Naive thymus-derived CD4-positive, alpha-beta T cell (primary cell): ENCODE measurements around the gene C21orf58. TPM values are rescaled to one million over a fixed set of nuclear protein-coding genes. Genes with fewer than 3 reads are reported as not detected.

ENCODE experiments used
- ATAC-seq: fragments of 150-1000 bp; cut with Tn5 transposase; 2 replicates; pipeline ENCODE4 v1.10.0; 2021; ENCODE audit warnings: mild to moderate bottlenecking, moderate library complexity
- CTCF ChIA-PET: fragments of 350-600 bp; sonication (Branson Sonifier 250); formaldehyde crosslinking; loops from one replicate; lab custom pipeline; 2021; ENCODE audit warnings: antibody characterized with exemption; lab: Charles Lee
- POLR2A ChIA-PET: fragments of 350-600 bp; sonication (Branson Sonifier 250); formaldehyde crosslinking; loops from one replicate; lab custom pipeline; 2021; ENCODE audit warnings: antibody characterized with exemption, inconsistent platforms; lab: Charles Lee
- DNase-seq, 9 donors: peaks; one replicate each; pipeline versions ENCODE4 v3.0.0 to v3.0.0-alpha.2; 2020 to 2022; ENCODE audit warnings: mixed read lengths in 1 of 9
- H3K27ac ChIP-seq: one replicate; pipeline ENCODE4 v1.7.0; 2013; ENCODE audit warnings: mild to moderate bottlenecking, low read depth, low read length, moderate library complexity
- H3K27me3 ChIP-seq, 2 donors: one replicate each; pipeline ENCODE4 v1.7.0; 2013; ENCODE audit warnings: low read length in 2 of 2, mild to moderate bottlenecking in 2 of 2, moderate library complexity in 2 of 2; ENCODE audit not compliant: control insufficient read depth in 2 of 2, insufficient read depth in 2 of 2
- H3K36me3 ChIP-seq, 3 experiments: 1 replicate in 2 of 3; 2 replicates in 1 of 3; pipeline ENCODE4 v1.7.0; 2013; ENCODE audit warnings: low read length in 3 of 3, mild to moderate bottlenecking in 3 of 3, moderate library complexity in 1 of 3; ENCODE audit not compliant: insufficient read depth in 3 of 3, control insufficient read depth in 2 of 3
- H3K4me1 ChIP-seq, 2 donors: one replicate each; pipeline ENCODE4 v1.7.0; 2013; ENCODE audit warnings: low read length in 2 of 2, mild to moderate bottlenecking in 2 of 2, moderate library complexity in 1 of 2; ENCODE audit not compliant: control insufficient read depth in 2 of 2, insufficient read depth in 2 of 2
- H3K4me3 ChIP-seq: 2 replicates; pipeline ENCODE4 v1.7.0; 2013; ENCODE audit warnings: mild to moderate bottlenecking, low read length
- H3K9me3 ChIP-seq, 3 experiments: 1 replicate in 2 of 3; 2 replicates in 1 of 3; pipeline ENCODE4 v1.7.0; 2013; ENCODE audit warnings: low read length in 3 of 3; ENCODE audit not compliant: control insufficient read depth in 2 of 3
- H3K27ac Mint-ChIP-seq, 9 donors: one replicate each; pipeline ENCODE4 v1.8.0; 2020 to 2022; ENCODE audit warnings: mixed read lengths in 9 of 9, mild to moderate bottlenecking in 8 of 9, moderate library complexity in 5 of 9, inconsistent platforms in 2 of 9
- H3K27me3 Mint-ChIP-seq, 5 donors: one replicate each; pipeline ENCODE4 v1.8.0; 2021 to 2022; ENCODE audit warnings: mixed read lengths in 5 of 5, mild to moderate bottlenecking in 1 of 5
- H3K36me3 Mint-ChIP-seq, 5 donors: one replicate each; pipeline ENCODE4 v1.8.0; 2020 to 2022; ENCODE audit warnings: mixed read lengths in 5 of 5, mild to moderate bottlenecking in 3 of 5, inconsistent platforms in 1 of 5
- H3K4me1 Mint-ChIP-seq, 7 donors: one replicate each; pipeline ENCODE4 v1.8.0; 2020 to 2022; ENCODE audit warnings: mixed read lengths in 7 of 7, mild to moderate bottlenecking in 3 of 7, inconsistent platforms in 1 of 7
- H3K4me3 Mint-ChIP-seq, 10 donors: one replicate each; pipeline ENCODE4 v1.8.0; 2020 to 2022; ENCODE audit warnings: mild to moderate bottlenecking in 10 of 10, mixed read lengths in 10 of 10, moderate library complexity in 6 of 10, inconsistent platforms in 2 of 10
- H3K9me3 Mint-ChIP-seq, 11 donors: one replicate each; pipeline ENCODE4 v1.8.0; 2020 to 2022; ENCODE audit warnings: mixed read lengths in 11 of 11, mild to moderate bottlenecking in 4 of 11, inconsistent platforms in 1 of 11, moderate library complexity in 1 of 11
- intact Hi-C, 2 donors: fragments of 100-400 bp; cut with micrococcal nuclease; formaldehyde crosslinking; loops; one replicate each; pipeline ENCODE4 v1.15.1; 2023
- polyA plus RNA-seq, 2 donors: library from polyadenylated mRNA; unstranded; fragments of 300-500 nt; fragmentation: Illumina TruSeq; gene quantifications; one replicate each; pipeline ENCODE4 v1.2.3, GENCODE V29; 2021
- total RNA-seq, 6 experiments: library from RNA in 5 of 6; stranded (reverse) in 5 of 6; gene quantifications; 1 replicate in 5 of 6; 2 replicates in 1 of 6; pipeline ENCODE4 v1.2.3 and lab custom pipeline; 2021 to 2026

The C21orf58 gene
- total and polyA plus RNA-seq, 7 experiments from 2014 or later: 0.59 to 38.4 (median 5.7) TPM

DNA sequence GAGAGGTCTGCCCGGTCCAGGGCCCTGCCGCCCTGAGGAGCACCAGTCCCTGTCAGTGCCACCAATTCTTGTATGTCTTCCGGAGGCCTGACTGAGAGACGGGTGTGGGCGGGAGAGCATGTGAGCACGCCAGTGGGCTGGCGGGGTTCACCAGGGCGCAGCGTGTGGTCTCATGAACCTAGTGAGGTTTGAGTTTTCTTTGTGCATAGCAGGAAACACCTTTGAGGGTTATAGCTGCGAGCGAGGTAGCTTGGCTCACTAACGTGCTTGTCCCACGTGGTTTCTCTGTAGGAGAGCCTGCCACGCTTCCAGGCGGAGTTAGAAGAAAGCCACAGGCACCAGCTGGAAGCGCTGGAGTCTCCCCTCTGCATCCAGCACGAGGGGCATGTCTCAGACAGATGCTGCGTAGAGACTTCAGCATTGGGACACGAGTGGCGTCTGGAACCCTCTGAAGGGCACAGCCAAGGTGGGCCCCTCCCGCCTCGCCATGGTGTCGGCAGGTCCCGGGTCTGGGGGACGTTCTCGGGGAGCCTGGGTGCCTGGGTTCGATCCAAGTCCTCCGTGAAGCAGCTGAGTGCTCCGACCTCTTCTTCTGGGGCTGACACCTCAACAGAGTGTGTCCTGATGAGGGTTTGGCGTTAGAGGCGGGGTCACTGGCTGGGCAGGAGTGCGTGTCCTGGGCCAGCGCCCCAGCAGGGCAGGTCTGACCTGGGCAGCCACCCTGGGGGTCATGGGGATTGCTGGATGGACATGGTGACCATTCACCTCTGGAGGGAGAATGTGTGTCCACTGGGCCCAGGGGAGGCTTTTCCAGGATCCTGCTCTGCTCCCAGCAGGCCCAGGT lies 31.7 kb upstream of the C21orf58 start:
- no peak for ATAC-seq
- DNase-seq: peak in 1 of 9 donors; percentile 6
- Mint-ChIP-seq H3K27me3 (no peaks in the 10 kb centered on the region), H3K4me1 (no peaks in the 10 kb centered on the region), H3K36me3 (peaks cover 3 to 48% (median 15%) of the 10 kb centered on the region in 5 donors), H3K9me3 (no peaks in the 10 kb centered on the region), H3K27ac (peak overlapping the region in 1 of 9 donors; percentile 30), H3K4me3 (no peak overlapping the region)
- intact Hi-C loops: no loop called here
- Histone ChIP-seq H3K27ac (no peak overlapping the region), H3K9me3 (no peaks in the 10 kb centered on the region), H3K4me3 (no peak overlapping the region), H3K4me1 (no peaks in the 10 kb centered on the region), H3K27me3 (no peaks in the 10 kb centered on the region), H3K36me3 (peaks cover 0 to 80% (median 4%) of the 10 kb centered on the region in 3 experiments)
- ChIA-PET CTCF (no interaction called here), POLR2A (no interaction called here)

DNA sequence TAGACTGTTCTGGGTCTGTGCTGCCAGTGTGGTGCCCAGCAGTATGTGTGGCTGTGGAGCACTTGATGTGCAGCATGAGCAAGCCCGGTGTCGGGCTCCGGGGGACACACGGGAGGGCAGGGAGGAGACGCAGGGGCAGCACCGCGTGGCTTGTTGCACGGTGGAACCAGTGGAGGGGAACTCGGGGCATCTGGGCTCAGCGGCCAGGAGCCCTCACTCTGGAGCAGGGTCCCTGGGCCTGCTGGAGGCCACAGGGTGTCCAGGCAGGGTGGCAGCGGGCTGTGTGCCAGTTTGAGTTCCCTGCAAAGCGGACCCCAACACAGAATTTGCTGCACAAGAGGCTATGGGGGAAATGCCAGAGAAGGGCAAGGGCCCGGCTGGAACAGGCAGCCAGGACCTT lies 30.8 kb upstream of the C21orf58 start:
- no peaks in the 10 kb centered on the region for H3K27me3 Mint-ChIP-seq
- CTCF ChIA-PET: no interaction called here
- peaks cover 5 to 55% (median 18%) of the 10 kb centered on the region in 5 donors for H3K36me3 Mint-ChIP-seq

DNA sequence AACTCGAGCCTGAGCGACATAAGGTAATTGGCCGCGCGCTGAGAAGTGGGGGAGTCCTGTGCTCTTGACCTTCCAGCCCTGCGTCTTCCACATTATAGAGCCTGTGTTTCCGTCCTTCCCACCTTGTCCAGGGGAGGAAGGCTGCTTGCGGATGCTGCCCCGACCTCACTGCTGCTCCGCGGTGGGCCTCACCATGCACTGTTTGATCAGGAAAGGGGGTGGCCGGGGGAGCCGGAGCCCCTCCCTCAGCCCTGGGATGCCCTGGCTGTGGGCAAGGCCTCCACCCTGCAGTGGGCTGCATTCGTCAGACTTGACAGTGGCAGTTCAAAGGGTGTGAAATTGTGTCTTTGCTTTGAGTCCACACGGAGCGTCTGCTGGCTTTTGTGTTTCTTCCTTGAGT lies 30.4 kb upstream of the C21orf58 start:
- no peaks in the 10 kb centered on the region for H3K9me3 ChIP-seq
- no peaks in the 10 kb centered on the region for H3K4me1 Mint-ChIP-seq
- no peak overlapping the region for H3K4me3 Mint-ChIP-seq
- CTCF ChIA-PET: interaction anchor here (0.7 kb wide), 1 partner anchor 951 kb away, joined by 3 read pairs; no protein-coding TSS in a partner anchor
- no peaks in the 10 kb centered on the region for H3K27me3 ChIP-seq
- H3K27me3 Mint-ChIP-seq: no peaks in the 10 kb centered on the region
- intact Hi-C loops: no loop called here
- DNase-seq: no peak
- no peak for ATAC-seq
- H3K27ac Mint-ChIP-seq: no peak overlapping the region
- no peaks in the 10 kb centered on the region for H3K9me3 Mint-ChIP-seq
- peaks cover 5 to 57% (median 19%) of the 10 kb centered on the region in 5 donors for H3K36me3 Mint-ChIP-seq
- POLR2A ChIA-PET: no interaction called here
- H3K27ac ChIP-seq: no peak overlapping the region
- no peak overlapping the region for H3K4me3 ChIP-seq
- peaks cover 0 to 93% (median 8%) of the 10 kb centered on the region in 3 experiments for H3K36me3 ChIP-seq
- H3K4me1 ChIP-seq: no peaks in the 10 kb centered on the region

More for the DNA sequence above, 30.8 kb upstream of the C21orf58 start:
- no peaks in the 10 kb centered on the region for H3K4me1 ChIP-seq
- H3K4me3 ChIP-seq: no peak overlapping the region
- no peaks in the 10 kb centered on the region for H3K27me3 ChIP-seq
- Mint-ChIP-seq H3K9me3 (no peaks in the 10 kb centered on the region), H3K4me3 (no peak overlapping the region), H3K4me1 (no peaks in the 10 kb centered on the region), H3K27ac (no peak overlapping the region)
- no peaks in the 10 kb centered on the region for H3K9me3 ChIP-seq
- POLR2A ChIA-PET: no interaction called here
- H3K27ac ChIP-seq: no peak overlapping the region
- DNase-seq: no peak
- no peak for ATAC-seq
- peaks cover 0 to 88% (median 4%) of the 10 kb centered on the region in 3 experiments for H3K36me3 ChIP-seq
- intact Hi-C loops: no loop called here

DNA sequence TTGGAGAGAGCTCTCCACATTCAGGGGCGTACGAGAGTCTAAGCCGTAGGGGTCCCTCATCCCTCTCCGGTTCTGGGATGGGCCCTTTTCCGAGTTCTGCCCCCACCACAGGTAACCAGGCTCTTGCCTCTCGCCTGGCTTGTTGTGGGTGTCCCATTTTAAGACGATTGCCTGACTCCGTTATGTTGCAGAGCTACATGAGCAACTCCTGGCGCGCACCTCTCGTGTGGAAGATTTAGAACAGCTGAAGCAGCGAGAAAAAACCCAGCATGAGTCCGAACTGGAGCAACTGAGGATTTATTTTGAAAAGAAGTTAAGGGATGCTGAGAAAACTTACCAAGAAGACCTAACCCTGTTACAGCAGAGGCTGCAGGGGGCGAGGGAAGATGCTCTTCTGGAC lies 29.2 kb upstream of the C21orf58 start:
- intact Hi-C loops: no loop called here
- Histone ChIP-seq H3K36me3 (peaks cover 0 to 99% (median 11%) of the 10 kb centered on the region in 3 experiments), H3K4me1 (no peaks in the 10 kb centered on the region), H3K9me3 (no peaks in the 10 kb centered on the region), H3K4me3 (no peak overlapping the region), H3K27me3 (no peaks in the 10 kb centered on the region), H3K27ac (no peak overlapping the region)
- ChIA-PET CTCF (no interaction called here), POLR2A (no interaction called here)
- Mint-ChIP-seq H3K4me3 (no peak overlapping the region), H3K36me3 (peaks cover 5 to 59% (median 18%) of the 10 kb centered on the region in 5 donors), H3K9me3 (no peaks in the 10 kb centered on the region), H3K4me1 (no peaks in the 10 kb centered on the region), H3K27me3 (no peaks in the 10 kb centered on the region), H3K27ac (no peak overlapping the region)
- ATAC-seq (no peak), DNase-seq (no peak)

DNA sequence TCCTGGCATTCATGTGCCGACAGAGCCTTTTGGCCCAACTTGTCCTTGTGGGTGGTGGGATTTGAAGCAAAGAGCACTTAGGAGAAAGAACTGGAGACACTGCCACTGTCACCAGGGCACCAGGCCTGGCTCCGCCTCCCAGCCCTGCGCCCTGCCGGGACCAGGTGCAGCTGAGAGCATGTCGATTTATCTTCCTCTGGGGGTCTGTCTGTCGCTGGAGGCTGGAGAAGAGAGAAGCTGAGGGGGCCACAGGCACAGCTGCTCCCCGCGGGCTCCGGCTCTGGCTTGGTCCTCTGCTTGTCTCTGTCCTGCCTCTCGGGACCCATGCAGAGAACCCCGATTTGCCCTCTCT lies 28.5 kb upstream of the C21orf58 start:
- H3K27me3 Mint-ChIP-seq: no peaks in the 10 kb centered on the region
- H3K27ac ChIP-seq: no peak overlapping the region
- peaks cover 9 to 60% (median 18%) of the 10 kb centered on the region in 5 donors for H3K36me3 Mint-ChIP-seq
- peaks cover 0 to 100% (median 11%) of the 10 kb centered on the region in 3 experiments for H3K36me3 ChIP-seq
- no peaks in the 10 kb centered on the region for H3K4me1 ChIP-seq
- no peak for DNase-seq
- H3K9me3 ChIP-seq: no peaks in the 10 kb centered on the region
- H3K27me3 ChIP-seq: no peaks in the 10 kb centered on the region
- H3K4me1 Mint-ChIP-seq: no peaks in the 10 kb centered on the region
- no peak overlapping the region for H3K4me3 ChIP-seq
- H3K9me3 Mint-ChIP-seq: no peaks in the 10 kb centered on the region
- no peak overlapping the region for H3K4me3 Mint-ChIP-seq
- intact Hi-C loops: no loop called here
- CTCF ChIA-PET: interaction anchor here (0.6 kb wide), 1 partner anchor 12 kb away, joined by 3 read pairs; no protein-coding TSS in a partner anchor
- no peak for ATAC-seq
- POLR2A ChIA-PET: interaction anchor here (0.6 kb wide), 1 partner anchor 119 kb away, joined by 5 read pairs; no protein-coding TSS in a partner anchor
- H3K27ac Mint-ChIP-seq: peak overlapping the region in 1 of 9 donors; percentile 33

DNA sequence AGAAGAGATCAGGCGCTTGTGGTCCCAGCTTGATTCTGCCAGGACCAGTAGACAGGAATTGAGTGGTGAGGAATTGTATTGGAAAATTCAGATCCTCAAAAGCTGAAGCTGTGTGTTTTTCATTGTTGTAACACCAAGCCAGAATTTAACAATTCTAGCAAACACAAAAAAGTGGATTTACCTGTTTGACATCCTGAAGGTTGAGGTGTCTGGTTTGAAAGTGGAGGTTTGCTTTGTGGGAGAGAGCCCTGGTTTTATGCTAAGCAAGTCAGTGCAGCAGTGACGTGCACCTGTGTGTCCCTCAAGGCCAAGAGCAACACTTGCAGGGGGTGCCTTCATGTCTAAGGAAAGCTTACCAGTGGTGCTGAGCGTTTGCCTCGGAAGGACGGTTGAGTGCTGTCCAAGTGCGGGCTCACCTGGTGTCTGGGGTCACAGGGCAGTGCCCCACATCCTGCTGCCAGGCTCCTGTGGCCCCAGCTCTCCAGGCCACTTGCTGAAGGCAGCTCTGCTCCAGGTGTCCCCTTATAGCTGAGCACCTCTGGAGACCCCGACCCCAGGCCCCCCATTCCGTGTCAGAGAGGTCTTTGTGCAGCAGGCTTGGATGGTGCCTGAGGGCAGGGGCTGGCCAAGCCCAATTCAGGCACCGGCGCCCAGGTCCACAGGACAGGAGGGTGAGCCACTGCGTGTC lies 27.9 kb upstream of the C21orf58 start:
- H3K9me3 ChIP-seq: no peaks in the 10 kb centered on the region
- ChIA-PET CTCF (interaction anchor here (0.6 kb wide), 1 partner anchor 12 kb away, joined by 3 read pairs; no protein-coding TSS in a partner anchor), POLR2A (interaction anchor here (0.6 kb wide), 1 partner anchor 119 kb away, joined by 5 read pairs; no protein-coding TSS in a partner anchor)
- Mint-ChIP-seq H3K4me3 (no peak overlapping the region), H3K27ac (peak overlapping the region in 2 of 9 donors; percentile 7 to 36), H3K9me3 (no peaks in the 10 kb centered on the region), H3K27me3 (no peaks in the 10 kb centered on the region), H3K4me1 (no peaks in the 10 kb centered on the region), H3K36me3 (peaks cover 11 to 63% (median 16%) of the 10 kb centered on the region in 5 donors)
- H3K27ac ChIP-seq: no peak overlapping the region
- intact Hi-C loops: no loop called here
- no peak overlapping the region for H3K4me3 ChIP-seq
- H3K27me3 ChIP-seq: no peaks in the 10 kb centered on the region
- H3K36me3 ChIP-seq: peaks cover 0 to 100% (median 11%) of the 10 kb centered on the region in 3 experiments
- no peak for ATAC-seq
- DNase-seq: no peak
- H3K4me1 ChIP-seq: no peaks in the 10 kb centered on the region
